EH (cell line): ENCODE results near the gene KIF5C.
"Not testable (repeated sequence)": the region's sequence is repeated elsewhere in the genome, so short reads cannot be mapped to it uniquely, and the experiment has no call there.

Experiments used
- DNase-seq: peaks from one replicate; pipeline ENCODE4 v3.0.0-alpha.2; 2015; ENCODE audit warnings: low read depth

The KIF5C gene

GRCh38 chr2:148874868-148875341 is at the start of gene KIF5C:
Gene KIF5C (plus strand): TSS chr2:148875227. CDS start chr2:148875618, 391 bp downstream.
- peak; percentile 81 for DNase-seq

GRCh38 chr2:148826791-148827190 is 48.2 kb upstream of the KIF5C start:
- DNase-seq, result no peak

- DNase-seq, result no peak
These were observed 46.1 kb upstream of the KIF5C start for GRCh38 chr2:148828941-148829340.

GRCh38 chr2:148829618-148830017 is 45.4 kb upstream of the KIF5C start:
- no peak for DNase-seq

- DNase-seq, result no peak
These were observed 42.4 kb upstream of the KIF5C start for GRCh38 chr2:148832637-148833036.

- no peak for DNase-seq
These were observed 33.0 kb upstream of the KIF5C start for GRCh38 chr2:148842050-148842449.

GRCh38 chr2:148848146-148848545 is 26.9 kb upstream of the KIF5C start:
- no peak for DNase-seq

- DNase-seq, result no peak
These were observed 21.6 kb upstream of the KIF5C start for GRCh38 chr2:148853458-148853857.

- DNase-seq, result no peak
These were observed 15.0 kb upstream of the KIF5C start for GRCh38 chr2:148860037-148860436.

- no peak for DNase-seq
These were observed 13.7 kb upstream of the KIF5C start for GRCh38 chr2:148861367-148861766.

- DNase-seq, result not testable (repeated sequence)
These were observed 12.5 kb upstream of the KIF5C start for GRCh38 chr2:148862478-148862877.

GRCh38 chr2:148865512-148865911 is 9.5 kb upstream of the KIF5C start:
- DNase-seq, result no peak

- no peak for DNase-seq
These were observed 8.9 kb upstream of the KIF5C start for GRCh38 chr2:148866091-148866490.

- no peak for DNase-seq
These were observed 7.8 kb upstream of the KIF5C start for GRCh38 chr2:148867079-148867769.

- no peak for DNase-seq
These were observed 492 bp downstream of the KIF5C start for GRCh38 chr2:148875387-148876051.

- no peak for DNase-seq
These were observed 1.2 kb downstream of the KIF5C start for GRCh38 chr2:148876202-148876594.

- DNase-seq, result no peak
These were observed 1.8 kb downstream of the KIF5C start for GRCh38 chr2:148876595-148877402.

- no peak for DNase-seq
These were observed 2.3 kb downstream of the KIF5C start for GRCh38 chr2:148877403-148877740.

GRCh38 chr2:148880636-148881035 is 5.6 kb downstream of the KIF5C start:
- DNase-seq, result no peak

- no peak for DNase-seq
These were observed 7.0 kb downstream of the KIF5C start for GRCh38 chr2:148882051-148882450.

GRCh38 chr2:148885209-148885608 is 10.2 kb downstream of the KIF5C start:
- DNase-seq, result no peak

GRCh38 chr2:148885988-148886387 is 11.0 kb downstream of the KIF5C start:
- DNase-seq, result no peak
